Renal cortex interstitium (tissue), 11 donors: Measurements from ENCODE around the gene FBXO4. TPM values are rescaled to one million over a fixed set of nuclear protein-coding genes. Genes with fewer than 3 reads are reported as not detected.
A peak's percentile ranks its signal among the peaks of the same experiment; 100 is the strongest.
"Not testable (repeated sequence)": the region's sequence is repeated elsewhere in the genome, so short reads cannot be mapped to it uniquely, and the experiment has no call there.

Experiments used
- DNase-seq, 11 donors: peaks; one replicate each; pipeline ENCODE4 v3.0.0-alpha.2; 2013; ENCODE audit warnings: low read depth in 9 of 11, low spot score in 4 of 11; ENCODE audit errors: extremely low read depth in 1 of 11
- polyA plus RNA-seq, 3 donors: library from polyadenylated mRNA; unstranded; fragments of 120-200 nt; gene quantifications; one replicate each; pipeline ENCODE4 v1.2.1, GENCODE V29; 2013; ENCODE audit not compliant: insufficient read length in 3 of 3

FBXO4 gene
- polyA plus RNA-seq, 3 donors = 12.4 to 19.1 (median 17.2) TPM

- no peak for DNase-seq
Measured at GRCh38 chr5:41906151-41906550, 18.9 kb upstream of the FBXO4 start.

GRCh38 chr5:41908374-41909079, 16.6 kb upstream of the FBXO4 start:
- no peak for DNase-seq

- no peak for DNase-seq
Measured at GRCh38 chr5:41918105-41918504, 7.0 kb upstream of the FBXO4 start.

GRCh38 chr5:41921166-41921565, 3.9 kb upstream of the FBXO4 start:
- no peak for DNase-seq

- no peak for DNase-seq
Measured at GRCh38 chr5:41921874-41922273, 3.2 kb upstream of the FBXO4 start.

- DNase-seq = no peak
Measured at GRCh38 chr5:41924526-41924871, 582 bp upstream of the FBXO4 start.

GRCh38 chr5:41925555-41925951, 472 bp downstream of the FBXO4 start:
- peak in 6 of 11 donors; percentile 17 to 36 (median 34) for DNase-seq

GRCh38 chr5:41927604-41928003, 2.5 kb downstream of the FBXO4 start:
- DNase-seq = no peak

- DNase-seq = no peak
Measured at GRCh38 chr5:41929035-41929434, 4.0 kb downstream of the FBXO4 start.

GRCh38 chr5:41932770-41933169, 7.7 kb downstream of the FBXO4 start:
- no peak for DNase-seq

- no peak for DNase-seq
Measured at GRCh38 chr5:41935544-41935943, 10.5 kb downstream of the FBXO4 start.

- DNase-seq = no peak
Measured at GRCh38 chr5:41940641-41941040, 15.6 kb downstream of the FBXO4 start.

- not testable (repeated sequence) for DNase-seq
Measured at GRCh38 chr5:41945332-41945955, 20.4 kb downstream of the FBXO4 start.

GRCh38 chr5:41951224-41951623, 26.1 kb downstream of the FBXO4 start:
- no peak for DNase-seq

- no peak for DNase-seq
Measured at GRCh38 chr5:41954286-41954685, 29.2 kb downstream of the FBXO4 start.

- no peak for DNase-seq
Measured at GRCh38 chr5:41955432-41956024, 30.4 kb downstream of the FBXO4 start.

- DNase-seq = no peak
Measured at GRCh38 chr5:41956943-41957342, 31.9 kb downstream of the FBXO4 start.

GRCh38 chr5:41960481-41960880, 35.4 kb downstream of the FBXO4 start:
- no peak for DNase-seq

GRCh38 chr5:41961736-41962135, 36.7 kb downstream of the FBXO4 start:
- no peak for DNase-seq

- no peak for DNase-seq
Measured at GRCh38 chr5:41962491-41962890, 37.4 kb downstream of the FBXO4 start.
